Measurements from ENCODE around the gene SLC66A1. TPM values are rescaled to one million over a fixed set of nuclear protein-coding genes. Genes with fewer than 3 reads are reported as not detected.

Gene SLC66A1
- total and polyA plus RNA-seq, 9 of the 15 experiments (the other 6 are each of a cell fraction or from before 2014, with no cell fraction given) = 1.2 to 40.8 (median 18.6) TPM

DNA sequence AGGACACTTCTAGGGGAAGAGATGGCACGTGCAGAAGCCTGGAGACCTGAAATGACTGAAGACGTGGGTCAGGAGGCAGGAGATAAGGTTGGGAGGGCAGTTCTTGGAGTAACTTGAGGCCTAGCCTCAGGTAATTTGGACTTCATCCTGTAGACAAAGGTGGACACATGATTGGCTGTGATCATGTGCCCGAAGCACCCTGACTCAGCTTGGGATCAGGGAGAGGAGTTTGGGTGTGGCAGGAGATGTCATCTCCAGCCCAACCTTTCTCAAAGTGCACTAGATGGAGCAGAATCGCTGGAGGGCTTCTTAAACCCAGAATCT, 1.5 kb downstream of the SLC66A1 start (continued):
- TF ChIP-seq PCBP2 (IDR thresholded peaks at IDR 0.05; ENCODE audit: low read depth, low read length, poor library complexity, severe bottlenecking) (no peak), DDX20 (tag; IDR thresholded peaks at IDR 0.05; ENCODE audit: low read depth) (no peak), STAT5A (IDR thresholded peaks at IDR 0.05; ENCODE audit: borderline replicate concordance, low read length) (0 out of 2 replicates have a peak, but pooled peaks have one; percentile 22), NCOA2 (IDR thresholded peaks at IDR 0.05; ENCODE audit: partially characterized antibody in 2 of 2) (no peak), ZNF695 (CRISPR knock-in tag; IDR thresholded peaks at IDR 0.05) (no peak), ADNP (tag; IDR thresholded peaks at IDR 0.05) (no peak), RUNX1 (IDR thresholded peaks at IDR 0.05; ENCODE audit: low read depth) (no peak), MEF2D (tag; conservative IDR thresholded peaks at IDR 0.05; ENCODE audit: low read depth) (no peak), MAFF (IDR thresholded peaks at IDR 0.05; ENCODE audit: low read length) (peak; percentile 11; the same call in 1 of the 2 replicates)
- TF ChIP-seq, protein P1, sequence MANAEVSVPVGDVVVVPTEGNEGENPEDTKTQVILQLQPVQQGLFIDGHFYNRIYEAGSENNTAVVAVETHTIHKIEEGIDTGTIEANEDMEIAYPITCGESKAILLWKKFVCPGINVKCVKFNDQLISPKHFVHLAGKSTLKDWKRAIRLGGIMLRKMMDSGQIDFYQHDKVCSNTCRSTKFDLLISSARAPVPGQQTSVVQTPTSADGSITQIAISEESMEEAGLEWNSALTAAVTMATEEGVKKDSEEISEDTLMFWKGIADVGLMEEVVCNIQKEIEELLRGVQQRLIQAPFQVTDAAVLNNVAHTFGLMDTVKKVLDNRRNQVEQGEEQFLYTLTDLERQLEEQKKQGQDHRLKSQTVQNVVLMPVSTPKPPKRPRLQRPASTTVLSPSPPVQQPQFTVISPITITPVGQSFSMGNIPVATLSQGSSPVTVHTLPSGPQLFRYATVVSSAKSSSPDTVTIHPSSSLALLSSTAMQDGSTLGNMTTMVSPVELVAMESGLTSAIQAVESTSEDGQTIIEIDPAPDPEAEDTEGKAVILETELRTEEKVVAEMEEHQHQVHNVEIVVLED (CRISPR knock-in tag; IDR thresholded peaks at IDR 0.05) = no peak
- TF ChIP-seq, protein P2, sequence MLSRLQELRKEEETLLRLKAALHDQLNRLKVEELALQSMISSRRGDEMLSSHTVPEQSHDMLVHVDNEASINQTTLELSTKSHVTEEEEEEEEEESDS (CRISPR knock-in tag; IDR thresholded peaks at IDR 0.05) = no peak
- TF ChIP-seq, protein P3, sequence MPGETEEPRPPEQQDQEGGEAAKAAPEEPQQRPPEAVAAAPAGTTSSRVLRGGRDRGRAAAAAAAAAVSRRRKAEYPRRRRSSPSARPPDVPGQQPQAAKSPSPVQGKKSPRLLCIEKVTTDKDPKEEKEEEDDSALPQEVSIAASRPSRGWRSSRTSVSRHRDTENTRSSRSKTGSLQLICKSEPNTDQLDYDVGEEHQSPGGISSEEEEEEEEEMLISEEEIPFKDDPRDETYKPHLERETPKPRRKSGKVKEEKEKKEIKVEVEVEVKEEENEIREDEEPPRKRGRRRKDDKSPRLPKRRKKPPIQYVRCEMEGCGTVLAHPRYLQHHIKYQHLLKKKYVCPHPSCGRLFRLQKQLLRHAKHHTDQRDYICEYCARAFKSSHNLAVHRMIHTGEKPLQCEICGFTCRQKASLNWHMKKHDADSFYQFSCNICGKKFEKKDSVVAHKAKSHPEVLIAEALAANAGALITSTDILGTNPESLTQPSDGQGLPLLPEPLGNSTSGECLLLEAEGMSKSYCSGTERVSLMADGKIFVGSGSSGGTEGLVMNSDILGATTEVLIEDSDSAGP (CRISPR knock-in tag; IDR thresholded peaks at IDR 0.05) = no peak
- TF ChIP-seq, protein P4, sequence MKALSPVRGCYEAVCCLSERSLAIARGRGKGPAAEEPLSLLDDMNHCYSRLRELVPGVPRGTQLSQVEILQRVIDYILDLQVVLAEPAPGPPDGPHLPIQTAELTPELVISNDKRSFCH (CRISPR knock-in tag; IDR thresholded peaks at IDR 0.05) = no peak
- TF ChIP-seq, protein P4 (tag; IDR thresholded peaks at IDR 0.05) = peak; percentile 55; the same call in 1 of the 2 replicates
- TF ChIP-seq, protein P5, sequence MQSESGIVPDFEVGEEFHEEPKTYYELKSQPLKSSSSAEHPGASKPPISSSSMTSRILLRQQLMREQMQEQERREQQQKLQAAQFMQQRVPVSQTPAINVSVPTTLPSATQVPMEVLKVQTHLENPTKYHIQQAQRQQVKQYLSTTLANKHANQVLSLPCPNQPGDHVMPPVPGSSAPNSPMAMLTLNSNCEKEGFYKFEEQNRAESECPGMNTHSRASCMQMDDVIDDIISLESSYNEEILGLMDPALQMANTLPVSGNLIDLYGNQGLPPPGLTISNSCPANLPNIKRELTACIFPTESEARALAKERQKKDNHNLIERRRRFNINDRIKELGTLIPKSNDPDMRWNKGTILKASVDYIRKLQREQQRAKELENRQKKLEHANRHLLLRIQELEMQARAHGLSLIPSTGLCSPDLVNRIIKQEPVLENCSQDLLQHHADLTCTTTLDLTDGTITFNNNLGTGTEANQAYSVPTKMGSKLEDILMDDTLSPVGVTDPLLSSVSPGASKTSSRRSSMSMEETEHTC (IDR thresholded peaks at IDR 0.05) = no peak
- TF ChIP-seq, protein P6, sequence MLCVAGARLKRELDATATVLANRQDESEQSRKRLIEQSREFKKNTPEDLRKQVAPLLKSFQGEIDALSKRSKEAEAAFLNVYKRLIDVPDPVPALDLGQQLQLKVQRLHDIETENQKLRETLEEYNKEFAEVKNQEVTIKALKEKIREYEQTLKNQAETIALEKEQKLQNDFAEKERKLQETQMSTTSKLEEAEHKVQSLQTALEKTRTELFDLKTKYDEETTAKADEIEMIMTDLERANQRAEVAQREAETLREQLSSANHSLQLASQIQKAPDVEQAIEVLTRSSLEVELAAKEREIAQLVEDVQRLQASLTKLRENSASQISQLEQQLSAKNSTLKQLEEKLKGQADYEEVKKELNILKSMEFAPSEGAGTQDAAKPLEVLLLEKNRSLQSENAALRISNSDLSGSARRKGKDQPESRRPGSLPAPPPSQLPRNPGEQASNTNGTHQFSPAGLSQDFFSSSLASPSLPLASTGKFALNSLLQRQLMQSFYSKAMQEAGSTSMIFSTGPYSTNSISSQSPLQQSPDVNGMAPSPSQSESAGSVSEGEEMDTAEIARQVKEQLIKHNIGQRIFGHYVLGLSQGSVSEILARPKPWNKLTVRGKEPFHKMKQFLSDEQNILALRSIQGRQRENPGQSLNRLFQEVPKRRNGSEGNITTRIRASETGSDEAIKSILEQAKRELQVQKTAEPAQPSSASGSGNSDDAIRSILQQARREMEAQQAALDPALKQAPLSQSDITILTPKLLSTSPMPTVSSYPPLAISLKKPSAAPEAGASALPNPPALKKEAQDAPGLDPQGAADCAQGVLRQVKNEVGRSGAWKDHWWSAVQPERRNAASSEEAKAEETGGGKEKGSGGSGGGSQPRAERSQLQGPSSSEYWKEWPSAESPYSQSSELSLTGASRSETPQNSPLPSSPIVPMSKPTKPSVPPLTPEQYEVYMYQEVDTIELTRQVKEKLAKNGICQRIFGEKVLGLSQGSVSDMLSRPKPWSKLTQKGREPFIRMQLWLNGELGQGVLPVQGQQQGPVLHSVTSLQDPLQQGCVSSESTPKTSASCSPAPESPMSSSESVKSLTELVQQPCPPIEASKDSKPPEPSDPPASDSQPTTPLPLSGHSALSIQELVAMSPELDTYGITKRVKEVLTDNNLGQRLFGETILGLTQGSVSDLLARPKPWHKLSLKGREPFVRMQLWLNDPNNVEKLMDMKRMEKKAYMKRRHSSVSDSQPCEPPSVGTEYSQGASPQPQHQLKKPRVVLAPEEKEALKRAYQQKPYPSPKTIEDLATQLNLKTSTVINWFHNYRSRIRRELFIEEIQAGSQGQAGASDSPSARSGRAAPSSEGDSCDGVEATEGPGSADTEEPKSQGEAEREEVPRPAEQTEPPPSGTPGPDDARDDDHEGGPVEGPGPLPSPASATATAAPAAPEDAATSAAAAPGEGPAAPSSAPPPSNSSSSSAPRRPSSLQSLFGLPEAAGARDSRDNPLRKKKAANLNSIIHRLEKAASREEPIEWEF (CRISPR knock-in tag; IDR thresholded peaks at IDR 0.05) = no peak
- TF ChIP-seq, protein P7, sequence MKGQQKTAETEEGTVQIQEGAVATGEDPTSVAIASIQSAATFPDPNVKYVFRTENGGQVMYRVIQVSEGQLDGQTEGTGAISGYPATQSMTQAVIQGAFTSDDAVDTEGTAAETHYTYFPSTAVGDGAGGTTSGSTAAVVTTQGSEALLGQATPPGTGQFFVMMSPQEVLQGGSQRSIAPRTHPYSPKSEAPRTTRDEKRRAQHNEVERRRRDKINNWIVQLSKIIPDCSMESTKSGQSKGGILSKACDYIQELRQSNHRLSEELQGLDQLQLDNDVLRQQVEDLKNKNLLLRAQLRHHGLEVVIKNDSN (CRISPR knock-in tag; IDR thresholded peaks at IDR 0.05) = peak; percentile 73

All from K562 (cell line).